Left lung (tissue), 10 donors: ENCODE measurements around the gene CANT1. TPM values are rescaled to one million over a fixed set of nuclear protein-coding genes. Genes with fewer than 3 reads are reported as not detected.

Experiments used
- ATAC-seq: fragments of 200-7000 bp; cut with Tn5 transposase; one replicate; pipeline ENCODE4 v1.9.1; 2020; ENCODE audit warnings: moderate library complexity
- DNase-seq, 4 donors: peaks; one replicate each; pipeline ENCODE4 v3.0.0-alpha.2; 2013 to 2020
- H3K27ac ChIP-seq, 2 donors: fragments of 200-600 bp; sonication (generic) in 1 of 2; one replicate each; pipeline versions ENCODE4 v1.5.0 to v1.8.0; 2020 to 2021
- H3K27me3 ChIP-seq, 2 donors: fragments of 200-600 bp; sonication (generic) in 1 of 2; one replicate each; pipeline versions ENCODE4 v1.5.0 to v1.8.0; 2020 to 2021
- H3K36me3 ChIP-seq, 2 donors: fragments of 200-600 bp; sonication (generic) in 1 of 2; one replicate each; pipeline versions ENCODE4 v1.5.0 to v1.8.0; 2020 to 2021
- H3K4me1 ChIP-seq, 2 donors: fragments of 200-600 bp; one replicate each; pipeline ENCODE4 v1.8.0; 2021
- H3K4me3 ChIP-seq, 2 donors: fragments of 200-600 bp; sonication (generic) in 1 of 2; one replicate each; pipeline versions ENCODE4 v1.5.0 to v1.8.0; 2020 to 2021; ENCODE audit warnings: mild to moderate bottlenecking in 1 of 2
- H3K9me3 ChIP-seq, 2 donors: fragments of 200-600 bp; sonication (generic) in 1 of 2; one replicate each; pipeline versions ENCODE4 v1.5.0 to v1.8.0; 2020 to 2021
- CTCF ChIP-seq, 2 donors: fragments of 200-600 bp; sonication (generic) in 1 of 2; IDR thresholded peaks; one replicate each; pipeline versions ENCODE4 v1.5.0 to v1.8.0; 2021; ENCODE audit warnings: antibody characterized with exemption in 2 of 2
- intact Hi-C, 2 donors: fragments of 100-400 bp; cut with DNase I; formaldehyde crosslinking; loops; one replicate each; pipeline versions ENCODE4 v1.11.2 to v1.14.2; 2022
- polyA plus RNA-seq, 6 donors: library from polyadenylated mRNA; unstranded; fragments of 120-200 nt; gene quantifications; one replicate each; pipeline ENCODE4 v1.2.1, GENCODE V29; 2013; ENCODE audit not compliant: insufficient read length in 6 of 6
- total RNA-seq, 2 donors: library from RNA; stranded (reverse); fragmentation: NEBNext Ultra II Directional; extraction: Animal tissue kit (Norgen Biotek cat#: 25700); gene quantifications; one replicate each; pipeline ENCODE4 v1.2.1, GENCODE V29; 2021
- donor health status: DM: no; HTN: yes; CAD: no.
- donor health status: DM: no; HTN: no; CAD: no.

CANT1 gene
- total and polyA plus RNA-seq, 8 donors = 37.9 to 69.0 (median 41.2) TPM

GRCh38 chr17:79027274-79027924, 17.8 kb upstream of the CANT1 start:
- H3K36me3 ChIP-seq = no peaks in the 10 kb centered on the region
- no peak overlapping the region for H3K4me3 ChIP-seq
- intact Hi-C loops = no loop called here
- H3K9me3 ChIP-seq = no peaks in the 10 kb centered on the region
- no peak for ATAC-seq
- H3K27me3 ChIP-seq = peaks cover 0 to 81% of the 10 kb centered on the region in 2 donors
- no peak for TF ChIP-seq CTCF (IDR thresholded peaks at IDR 0.05)
- DNase-seq = no peak
- H3K4me1 ChIP-seq = peaks cover 30 to 55% of the 10 kb centered on the region in 2 donors
- H3K27ac ChIP-seq = no peak overlapping the region

GRCh38 chr17:79026376-79027273, 17.1 kb upstream of the CANT1 start:
- Histone ChIP-seq H3K4me1 (peaks cover 30 to 58% of the 10 kb centered on the region in 2 donors), H3K9me3 (no peaks in the 10 kb centered on the region), H3K27ac (no peak overlapping the region), H3K27me3 (peaks cover 0 to 82% of the 10 kb centered on the region in 2 donors), H3K4me3 (no peak overlapping the region), H3K36me3 (no peaks in the 10 kb centered on the region)
- no peak for ATAC-seq
- DNase-seq = no peak
- no peak for TF ChIP-seq CTCF (IDR thresholded peaks at IDR 0.05)
- intact Hi-C loops = no loop called here

GRCh38 chr17:79024901-79025737, 15.6 kb upstream of the CANT1 start:
- Histone ChIP-seq H3K4me3 (peak overlapping the region in 1 of 2 donors; percentile 54), H3K4me1 (peaks cover 31 to 63% of the 10 kb centered on the region in 2 donors), H3K27me3 (peaks cover 0 to 81% of the 10 kb centered on the region in 2 donors), H3K27ac (no peak overlapping the region), H3K36me3 (no peaks in the 10 kb centered on the region), H3K9me3 (no peaks in the 10 kb centered on the region)
- ATAC-seq (no peak), DNase-seq (peak in 1 of 4 donors; percentile 29)
- intact Hi-C loops = no loop called here
- TF ChIP-seq CTCF (IDR thresholded peaks at IDR 0.05) = no peak

- Histone ChIP-seq H3K9me3 (no peaks in the 10 kb centered on the region), H3K4me1 (peaks cover 33 to 72% of the 10 kb centered on the region in 2 donors), H3K27me3 (peaks cover 0 to 73% of the 10 kb centered on the region in 2 donors), H3K36me3 (no peaks in the 10 kb centered on the region), H3K27ac (peak within 1 kb of the TSS in 1 of 2 donors; percentile 33), H3K4me3 (peak within 1 kb of the TSS; percentile 42 to 54)
- peak; percentile 34 to 87 (median 60) for DNase-seq
- peak in 1 of 2 donors; percentile 48 for TF ChIP-seq CTCF (IDR thresholded peaks at IDR 0.05)
- peak; percentile 64 for ATAC-seq
- intact Hi-C loops = no loop called here
Measured at GRCh38 chr17:79023886-79024771, 14.6 kb upstream of the CANT1 start, which contains the start of gene C1QTNF1. Gene C1QTNF1, plus strand, starts transcription at chr17:79024169. Its CDS starts 19,800 bp downstream, at chr17:79043969.
